Measurements from ENCODE around the gene HTRA1. TPM values are rescaled to one million over a fixed set of nuclear protein-coding genes. Genes with fewer than 3 reads are reported as not detected.
A peak's percentile ranks its signal among the peaks of the same experiment; 100 is the strongest.

The HTRA1 gene
- total RNA-seq, 3 donors from 2014 or later: 0.13 to 0.41 (median 0.26) TPM

GRCh38 chr10:122461729-122462532 lies 578 bp downstream of the HTRA1 start:
- peak overlapping the region; percentile 81 for H3K4me3 Mint-ChIP-seq
- DNase-seq: no peak
- H3K36me3 Mint-ChIP-seq (ENCODE audit: insufficient read depth): no peaks in the 10 kb centered on the region
- peaks cover 55% of the 10 kb centered on the region for H3K27me3 Mint-ChIP-seq (ENCODE audit: low read depth)
- H3K9me3 Mint-ChIP-seq: no peaks in the 10 kb centered on the region
- H3K4me1 Mint-ChIP-seq (ENCODE audit: low read depth): peaks cover 13% of the 10 kb centered on the region
- ATAC-seq: peak; percentile 61 to 62

- peak; percentile 18 to 34 for ATAC-seq
- Mint-ChIP-seq H3K4me1 (ENCODE audit: low read depth) (peaks cover 13% of the 10 kb centered on the region), H3K4me3 (peak overlapping the region; percentile 81), H3K27me3 (ENCODE audit: low read depth) (peaks cover 57% of the 10 kb centered on the region), H3K9me3 (no peaks in the 10 kb centered on the region), H3K36me3 (ENCODE audit: insufficient read depth) (no peaks in the 10 kb centered on the region)
- no peak for DNase-seq
Measured at GRCh38 chr10:122462533-122463465, 1.4 kb downstream of the HTRA1 start.

- ATAC-seq (no peak), DNase-seq (no peak)
- Mint-ChIP-seq H3K27me3 (ENCODE audit: low read depth) (peaks cover 50% of the 10 kb centered on the region), H3K9me3 (no peaks in the 10 kb centered on the region), H3K4me1 (ENCODE audit: low read depth) (peaks cover 13% of the 10 kb centered on the region), H3K4me3 (no peak overlapping the region), H3K36me3 (ENCODE audit: insufficient read depth) (no peaks in the 10 kb centered on the region)
Measured at GRCh38 chr10:122463466-122464249, 2.3 kb downstream of the HTRA1 start.

GRCh38 chr10:122464250-122464510 lies 2.8 kb downstream of the HTRA1 start:
- no peak overlapping the region for H3K4me3 Mint-ChIP-seq
- peaks cover 45% of the 10 kb centered on the region for H3K27me3 Mint-ChIP-seq (ENCODE audit: low read depth)
- no peaks in the 10 kb centered on the region for H3K36me3 Mint-ChIP-seq (ENCODE audit: insufficient read depth)
- H3K4me1 Mint-ChIP-seq (ENCODE audit: low read depth): peaks cover 13% of the 10 kb centered on the region
- DNase-seq (no peak), ATAC-seq (no peak)
- H3K9me3 Mint-ChIP-seq: no peaks in the 10 kb centered on the region

- no peak overlapping the region for H3K4me3 Mint-ChIP-seq
- DNase-seq: no peak
- no peak for ATAC-seq
- peaks cover 12% of the 10 kb centered on the region for H3K4me1 Mint-ChIP-seq (ENCODE audit: low read depth)
- no peaks in the 10 kb centered on the region for H3K36me3 Mint-ChIP-seq (ENCODE audit: insufficient read depth)
- H3K9me3 Mint-ChIP-seq: no peaks in the 10 kb centered on the region
- H3K27me3 Mint-ChIP-seq (ENCODE audit: low read depth): peaks cover 41% of the 10 kb centered on the region
Measured at GRCh38 chr10:122464586-122464985, 3.2 kb downstream of the HTRA1 start.

GRCh38 chr10:122465401-122466040 lies 4.2 kb downstream of the HTRA1 start:
- no peak overlapping the region for H3K4me3 Mint-ChIP-seq
- ATAC-seq (no peak), DNase-seq (no peak)
- no peaks in the 10 kb centered on the region for H3K36me3 Mint-ChIP-seq (ENCODE audit: insufficient read depth)
- peaks cover 33% of the 10 kb centered on the region for H3K27me3 Mint-ChIP-seq (ENCODE audit: low read depth)
- no peaks in the 10 kb centered on the region for H3K9me3 Mint-ChIP-seq
- peaks cover 12% of the 10 kb centered on the region for H3K4me1 Mint-ChIP-seq (ENCODE audit: low read depth)

- H3K4me3 Mint-ChIP-seq: no peak overlapping the region
- no peaks in the 10 kb centered on the region for H3K9me3 Mint-ChIP-seq
- no peaks in the 10 kb centered on the region for H3K36me3 Mint-ChIP-seq (ENCODE audit: insufficient read depth)
- peaks cover 33% of the 10 kb centered on the region for H3K27me3 Mint-ChIP-seq (ENCODE audit: low read depth)
- H3K4me1 Mint-ChIP-seq (ENCODE audit: low read depth): peaks cover 9% of the 10 kb centered on the region
- ATAC-seq (no peak), DNase-seq (no peak)
Measured at GRCh38 chr10:122466951-122467381, 5.6 kb downstream of the HTRA1 start.

GRCh38 chr10:122467701-122468100 lies 6.3 kb downstream of the HTRA1 start:
- no peak overlapping the region for H3K4me3 Mint-ChIP-seq
- H3K4me1 Mint-ChIP-seq (ENCODE audit: low read depth): peaks cover 4% of the 10 kb centered on the region
- H3K36me3 Mint-ChIP-seq (ENCODE audit: insufficient read depth): no peaks in the 10 kb centered on the region
- DNase-seq (no peak), ATAC-seq (no peak)
- peaks cover 27% of the 10 kb centered on the region for H3K27me3 Mint-ChIP-seq (ENCODE audit: low read depth)
- H3K9me3 Mint-ChIP-seq: no peaks in the 10 kb centered on the region

- no peak for ATAC-seq
- H3K4me3 Mint-ChIP-seq: no peak overlapping the region
Measured at GRCh38 chr10:122468307-122468925, 7.1 kb downstream of the HTRA1 start.

GRCh38 chr10:122468926-122469781 lies 7.8 kb downstream of the HTRA1 start:
- Mint-ChIP-seq H3K4me3 (no peak overlapping the region), H3K4me1 (ENCODE audit: low read depth) (peaks cover under 1% of the 10 kb centered on the region), H3K27me3 (ENCODE audit: low read depth) (peaks cover 14% of the 10 kb centered on the region), H3K9me3 (no peaks in the 10 kb centered on the region), H3K36me3 (ENCODE audit: insufficient read depth) (no peaks in the 10 kb centered on the region)
- no peak for ATAC-seq
- DNase-seq: no peak

More at GRCh38 chr10:122468307-122468925, 7.1 kb downstream of the HTRA1 start:
- Mint-ChIP-seq H3K36me3 (ENCODE audit: insufficient read depth) (no peaks in the 10 kb centered on the region), H3K27me3 (ENCODE audit: low read depth) (peaks cover 20% of the 10 kb centered on the region), H3K9me3 (no peaks in the 10 kb centered on the region), H3K4me1 (ENCODE audit: low read depth) (no peaks in the 10 kb centered on the region)
- no peak for DNase-seq

- Mint-ChIP-seq H3K4me1 (ENCODE audit: low read depth) (peaks cover 5% of the 10 kb centered on the region), H3K36me3 (ENCODE audit: insufficient read depth) (no peaks in the 10 kb centered on the region), H3K9me3 (no peaks in the 10 kb centered on the region), H3K27me3 (ENCODE audit: low read depth) (peaks cover 13% of the 10 kb centered on the region), H3K4me3 (no peak overlapping the region)
- no peak for DNase-seq
- ATAC-seq: no peak
Measured at GRCh38 chr10:122469848-122470247, 8.5 kb downstream of the HTRA1 start.

GRCh38 chr10:122471531-122472177 lies 10.3 kb downstream of the HTRA1 start:
- Mint-ChIP-seq H3K36me3 (ENCODE audit: insufficient read depth) (no peaks in the 10 kb centered on the region), H3K4me1 (ENCODE audit: low read depth) (peaks cover 5% of the 10 kb centered on the region), H3K27me3 (ENCODE audit: low read depth) (peaks cover 15% of the 10 kb centered on the region), H3K4me3 (no peak overlapping the region), H3K9me3 (no peaks in the 10 kb centered on the region)
- DNase-seq (no peak), ATAC-seq (no peak)
